ENCODE data around the gene PMP22.
"Not testable (repeated sequence)": the region's sequence is repeated elsewhere in the genome, so short reads cannot be mapped to it uniquely, and the experiment has no call there.

The PMP22 gene

DNA sequence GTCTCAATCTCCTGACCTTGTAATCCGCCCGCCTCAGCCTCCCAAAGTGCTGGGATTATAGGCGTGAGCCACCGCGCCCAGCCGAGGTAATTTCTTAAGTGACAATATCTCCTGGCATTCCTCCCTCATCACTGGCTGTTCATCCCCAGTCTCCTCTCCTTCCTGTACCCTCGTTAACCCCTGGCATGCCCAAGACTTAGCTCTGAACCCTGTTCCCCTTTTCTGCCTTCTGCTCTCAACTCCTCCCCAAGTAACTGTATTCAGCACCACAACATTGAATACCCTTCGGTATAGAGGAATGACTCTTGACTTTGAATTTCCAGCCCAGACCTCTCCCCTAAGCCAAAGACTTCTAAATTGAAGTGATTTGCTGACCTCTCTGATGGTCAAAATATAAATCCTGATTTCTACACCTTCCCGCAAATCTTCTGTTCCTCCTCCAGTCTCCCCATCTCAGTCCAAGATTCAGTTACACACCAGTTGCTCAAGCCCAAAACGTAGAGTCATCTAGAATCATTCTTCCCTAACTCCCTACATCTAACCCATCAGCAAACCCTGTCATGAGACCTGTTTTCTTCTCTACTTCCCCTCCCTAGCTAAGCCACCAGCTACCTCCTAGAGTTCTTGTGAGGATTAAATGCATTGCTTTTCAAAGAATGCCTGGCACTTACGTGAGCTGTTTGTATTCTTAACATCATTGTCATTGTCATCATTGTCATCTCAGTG, 14.8 kb downstream of the PMP22 start:
- DNase-seq, result no peak

DNA sequence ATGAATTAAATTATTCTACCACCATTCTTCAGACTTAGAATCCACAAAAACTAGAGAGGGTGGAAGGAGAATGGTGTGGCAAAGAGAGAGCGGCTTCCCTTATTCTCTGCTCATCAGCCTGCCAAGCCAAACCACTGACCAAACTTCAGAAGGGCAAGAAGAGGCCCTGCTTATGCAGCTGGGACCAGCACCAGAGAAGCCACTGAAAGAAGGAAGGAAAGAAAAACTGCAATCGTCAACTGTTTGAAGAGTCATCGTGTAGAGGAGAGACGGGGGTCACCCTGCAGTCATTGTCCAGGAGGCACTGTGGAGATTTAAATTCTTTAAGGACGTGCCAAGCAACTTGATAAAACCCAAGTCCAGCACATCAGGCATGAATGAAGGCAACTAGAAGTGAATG, 15.6 kb downstream of the PMP22 start:
- no peak for DNase-seq

- no peak for DNase-seq
Measured at GRCh38 chr17:15247891-15248529, 17.1 kb downstream of the PMP22 start.

DNA sequence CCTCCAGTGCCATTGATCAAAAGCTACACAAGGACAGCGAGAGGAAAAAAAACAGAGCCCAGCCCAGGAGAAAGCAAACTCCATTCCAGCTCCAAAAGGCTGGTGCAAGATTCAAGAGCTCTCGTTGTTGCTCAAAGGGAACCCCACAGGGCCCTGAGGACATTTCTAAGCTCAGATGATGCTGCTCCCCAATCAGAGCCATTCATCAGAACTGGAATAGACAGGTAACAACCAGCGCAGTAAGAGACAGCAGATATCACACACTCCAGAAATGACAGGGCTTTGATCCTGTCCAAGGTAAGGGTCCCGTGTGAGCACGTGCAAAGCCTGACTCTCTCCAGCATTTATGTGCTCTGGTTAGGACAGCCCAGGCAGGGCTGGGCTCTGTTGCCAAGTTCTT, 20.1 kb downstream of the PMP22 start:
- DNase-seq, result no peak

DNA sequence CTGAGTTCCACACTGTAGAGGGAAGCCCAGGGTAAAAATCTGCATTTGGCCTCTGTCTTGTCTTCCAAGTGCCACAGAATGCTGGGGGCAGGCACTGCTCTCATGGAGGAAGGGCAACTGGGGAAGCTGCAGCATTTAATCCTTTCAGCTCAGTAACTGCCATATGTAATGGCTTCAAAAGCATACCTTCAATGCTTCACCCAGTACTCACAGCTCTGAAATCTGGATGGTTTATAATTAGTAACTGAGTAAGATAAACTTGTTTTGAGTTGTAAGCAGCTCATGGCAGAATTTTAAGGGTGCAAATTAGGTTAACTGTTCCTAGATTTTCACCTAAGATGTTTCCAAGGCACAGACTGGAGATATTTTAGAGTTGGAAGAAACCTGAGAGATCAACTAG, 24.5 kb downstream of the PMP22 start:
- DNase-seq, result no peak

DNA sequence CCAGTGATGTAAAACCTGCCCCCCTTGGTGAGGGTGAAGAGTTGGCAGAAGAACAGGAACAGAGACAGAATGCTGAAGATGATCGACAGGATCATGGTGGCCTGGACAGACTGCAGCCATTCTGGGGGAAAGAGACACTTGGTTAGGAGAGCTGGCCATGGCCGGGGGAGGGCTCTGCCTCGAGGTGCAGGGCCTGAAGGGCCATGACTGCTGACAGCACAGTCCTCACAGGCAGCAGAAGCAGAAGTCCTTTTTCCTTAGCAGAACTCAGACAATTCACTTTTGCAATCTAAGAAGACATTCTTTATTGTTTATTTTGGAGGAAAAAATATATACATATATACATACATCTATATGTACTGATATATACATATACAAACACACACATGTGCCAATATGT, 25.6 kb downstream of the PMP22 start:
- DNase-seq, result no peak

DNA sequence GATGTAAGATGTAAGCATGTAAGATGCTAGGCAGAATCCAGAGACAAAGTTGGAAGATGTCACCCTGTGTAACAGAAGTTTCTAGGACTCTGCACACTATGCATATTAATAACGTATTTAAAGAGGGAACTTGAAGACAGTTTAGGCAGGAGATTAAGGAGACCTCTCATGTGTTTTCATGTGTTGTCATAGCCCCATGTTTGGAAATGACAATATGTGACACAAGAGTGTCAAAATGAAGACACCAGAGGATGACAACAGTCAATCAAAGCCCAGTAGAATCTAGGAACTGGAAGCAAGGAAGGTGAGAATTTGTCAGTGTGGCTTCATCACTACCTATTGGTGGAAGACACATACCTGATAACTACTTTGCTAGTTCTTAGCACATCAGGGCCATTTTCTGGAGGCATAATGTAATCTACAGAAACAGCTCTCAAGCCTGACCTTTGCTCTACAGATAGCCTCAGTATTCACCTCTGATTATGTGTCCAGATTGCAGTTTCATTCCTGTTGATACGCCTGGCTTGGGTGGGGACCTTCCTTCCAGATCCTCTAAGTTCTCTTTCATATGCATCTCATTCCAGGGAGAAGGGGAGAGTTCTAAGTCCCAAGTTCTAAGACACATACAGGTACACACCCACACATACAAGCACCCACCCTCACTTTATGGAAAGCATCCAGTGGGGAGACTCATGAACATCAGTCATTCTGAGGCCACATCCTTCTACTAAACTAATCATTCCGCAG, 26.3 kb downstream of the PMP22 start:
- DNase-seq, result no peak

GRCh38 chr17:15238057-15238456, 27.1 kb downstream of the PMP22 start:
- DNase-seq, result no peak

DNA sequence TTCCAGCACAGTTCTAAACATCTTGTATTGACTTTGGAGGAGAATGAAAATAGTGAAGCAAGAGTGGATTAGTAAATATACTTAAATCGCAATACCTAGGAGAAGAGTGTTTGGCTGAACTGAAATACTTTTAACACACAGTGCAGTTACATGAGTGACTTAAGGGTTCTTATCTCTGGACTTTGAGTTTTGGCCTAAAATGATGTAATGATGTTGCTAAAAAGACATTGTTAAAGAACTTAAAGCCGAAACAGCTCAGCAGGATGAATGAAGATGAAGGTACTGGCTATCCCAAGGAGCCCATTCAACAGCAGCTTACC, 28.1 kb downstream of the PMP22 start:
- no peak for DNase-seq

GRCh38 chr17:15236281-15237105, 28.6 kb downstream of the PMP22 start:
- no peak for DNase-seq

DNA sequence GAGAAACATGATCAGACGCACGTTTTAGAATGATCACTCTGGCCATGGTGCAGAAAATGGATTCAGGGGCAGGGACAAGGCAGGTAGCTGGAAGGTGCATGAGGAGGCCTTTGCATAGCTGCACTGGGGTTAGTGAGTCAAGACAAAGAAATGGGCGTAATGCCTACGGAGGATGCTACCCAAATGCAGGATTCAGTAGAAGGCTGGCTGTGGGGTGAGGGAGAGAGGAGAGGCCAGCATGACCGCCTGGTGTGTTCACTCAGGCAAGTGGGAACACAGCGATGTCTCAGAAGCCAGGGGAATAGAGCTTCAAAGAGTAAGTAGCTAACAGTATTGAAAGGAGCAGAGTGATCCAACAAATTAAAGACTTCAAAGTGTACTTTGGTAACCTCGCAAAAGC, 31.2 kb downstream of the PMP22 start:
- no peak for DNase-seq

- DNase-seq, result no peak
Measured at GRCh38 chr17:15233022-15233805, 31.9 kb downstream of the PMP22 start.

DNA sequence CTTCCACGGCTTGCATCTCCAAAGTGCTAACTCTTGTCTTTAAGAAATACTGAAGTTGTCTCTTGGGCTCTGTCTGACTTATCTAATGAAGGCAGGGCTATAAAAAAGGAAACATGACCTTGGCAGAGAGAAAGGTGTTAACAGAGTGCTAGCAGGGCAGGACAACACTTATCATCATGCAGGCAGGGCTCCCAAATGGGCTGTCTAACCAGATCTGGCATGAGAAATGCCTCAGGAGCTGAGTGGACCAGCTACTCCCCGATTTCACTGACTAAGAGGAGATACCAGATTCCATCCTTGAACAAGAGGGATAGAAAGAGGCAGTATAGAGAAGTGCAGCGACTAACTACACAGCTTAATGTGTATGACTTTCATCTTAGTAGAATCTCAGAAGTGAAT, 32.6 kb downstream of the PMP22 start:
- DNase-seq, result no peak

- no peak for DNase-seq
Measured at GRCh38 chr17:15231851-15232516, 33.1 kb downstream of the PMP22 start.

- DNase-seq, result no peak
Measured at GRCh38 chr17:15230866-15231265, 34.3 kb downstream of the PMP22 start.

- not testable (repeated sequence) for DNase-seq
Measured at GRCh38 chr17:15221827-15222226, 43.3 kb downstream of the PMP22 start.

GRCh38 chr17:15220785-15221184, 44.3 kb downstream of the PMP22 start:
- DNase-seq, result no peak

- no peak for DNase-seq
Measured at GRCh38 chr17:15216481-15216880, 48.6 kb downstream of the PMP22 start.

DNA sequence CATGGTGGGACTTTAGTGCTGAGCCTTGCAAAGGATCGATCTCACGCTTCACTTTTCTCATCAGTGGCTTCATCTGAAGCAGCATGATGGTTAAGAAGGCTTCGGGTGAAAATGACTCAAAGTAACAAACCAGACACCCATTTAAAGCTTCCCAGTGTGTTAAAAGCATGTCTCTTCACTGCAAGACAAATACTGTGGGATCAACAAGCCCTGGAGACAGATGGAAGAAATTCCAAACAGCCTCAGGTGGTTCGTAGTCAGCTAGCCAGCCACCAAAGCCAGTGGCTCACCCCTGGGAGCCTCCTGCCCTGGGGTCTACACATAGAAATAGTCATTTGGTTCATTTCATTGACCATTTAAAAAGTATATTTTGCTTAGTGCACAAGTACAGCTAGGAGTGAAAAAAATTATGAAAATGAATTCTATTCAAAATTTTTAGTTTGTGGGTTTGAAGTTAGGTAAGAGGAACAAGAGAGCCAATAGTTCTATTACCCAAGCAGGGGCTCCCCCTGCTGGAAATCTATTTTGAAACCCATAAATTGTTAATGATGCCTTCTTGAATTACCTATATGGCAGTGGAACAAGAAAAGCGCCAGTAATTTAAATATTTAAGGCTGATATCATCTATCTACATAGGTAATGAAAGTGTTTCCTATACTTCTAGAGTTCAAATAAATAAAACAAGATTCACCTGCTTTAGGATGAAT, 51.6 kb downstream of the PMP22 start:
- DNase-seq, result no peak

DNA sequence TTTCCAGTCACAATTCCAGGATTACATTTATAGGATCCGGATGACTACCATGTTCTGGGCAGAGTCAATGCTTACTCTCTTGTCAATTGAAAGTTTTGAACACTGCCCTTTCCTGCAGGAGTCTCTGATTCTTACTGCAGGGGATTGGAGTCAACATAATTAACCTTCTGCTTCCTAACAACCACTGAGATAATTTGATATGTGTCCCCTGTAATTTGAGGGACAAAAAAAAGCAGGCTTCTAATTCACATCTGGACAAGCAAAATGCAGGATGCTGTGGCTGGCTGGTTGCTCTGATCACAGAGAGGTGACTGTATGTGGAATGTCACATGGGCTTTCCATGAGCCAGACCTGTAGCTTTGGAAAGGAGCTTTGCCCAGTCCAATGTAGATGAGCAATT, 54.9 kb downstream of the PMP22 start:
- no peak for DNase-seq

GRCh38 chr17:15203062-15203461, 62.1 kb downstream of the PMP22 start:
- DNase-seq, result not testable (repeated sequence)
